GM18520 (cell line): Measurements from ENCODE around the gene KNTC1.
"Not testable (repeated sequence)": the region's sequence is repeated elsewhere in the genome, so short reads cannot be mapped to it uniquely, and the experiment has no call there.

Experiments
- ATAC-seq: cut with Tn5 transposase; IDR thresholded peaks from one replicate; pipeline ENCODE4 v1.9.1; 2021; ENCODE audit not compliant: unreplicated experiment

Gene KNTC1

GRCh38 chr12:122558745-122559641 lies 31.9 kb downstream of the KNTC1 start:
- ATAC-seq = no peak

GRCh38 chr12:122560138-122560537 lies 33.1 kb downstream of the KNTC1 start:
- ATAC-seq = no peak

GRCh38 chr12:122563361-122563760 lies 36.3 kb downstream of the KNTC1 start:
- ATAC-seq = no peak

- ATAC-seq = not testable (repeated sequence)
These were observed 39.8 kb downstream of the KNTC1 start for GRCh38 chr12:122566816-122567215.

GRCh38 chr12:122569288-122569687 lies 42.2 kb downstream of the KNTC1 start:
- ATAC-seq = no peak

- not testable (repeated sequence) for ATAC-seq
These were observed 43.0 kb downstream of the KNTC1 start for GRCh38 chr12:122570006-122570405.

- ATAC-seq = no peak
These were observed 44.8 kb downstream of the KNTC1 start for GRCh38 chr12:122571821-122572220.

- ATAC-seq = not testable (repeated sequence)
These were observed 56.2 kb downstream of the KNTC1 start for GRCh38 chr12:122583294-122583693.

- ATAC-seq = no peak
These were observed 57.3 kb downstream of the KNTC1 start for GRCh38 chr12:122584177-122584863.

GRCh38 chr12:122590990-122591389 lies 63.9 kb downstream of the KNTC1 start:
- ATAC-seq = no peak

GRCh38 chr12:122591966-122592365 lies 64.9 kb downstream of the KNTC1 start:
- not testable (repeated sequence) for ATAC-seq

GRCh38 chr12:122592543-122592942 lies 65.5 kb downstream of the KNTC1 start:
- ATAC-seq = not testable (repeated sequence)

- ATAC-seq = no peak
These were observed 66.9 kb downstream of the KNTC1 start for GRCh38 chr12:122593910-122594309.

GRCh38 chr12:122596838-122597237 lies 69.8 kb downstream of the KNTC1 start:
- ATAC-seq = no peak

GRCh38 chr12:122602456-122602855 lies 75.4 kb downstream of the KNTC1 start:
- ATAC-seq = no peak

- no peak for ATAC-seq
These were observed 77.9 kb downstream of the KNTC1 start for GRCh38 chr12:122604993-122605392.

GRCh38 chr12:122609732-122610131 lies 82.7 kb downstream of the KNTC1 start:
- ATAC-seq = no peak

- no peak for ATAC-seq
These were observed 83.2 kb downstream of the KNTC1 start for GRCh38 chr12:122610207-122610606.

GRCh38 chr12:122610911-122611310 lies 83.9 kb downstream of the KNTC1 start:
- no peak for ATAC-seq

GRCh38 chr12:122614839-122615238 lies 87.8 kb downstream of the KNTC1 start:
- no peak for ATAC-seq

- ATAC-seq = no peak
These were observed 88.7 kb downstream of the KNTC1 start for GRCh38 chr12:122615780-122616179.

- no peak for ATAC-seq
These were observed 108.4 kb downstream of the KNTC1 start for GRCh38 chr12:122635471-122635870.
